Caco-2 (cell line): ENCODE results near the gene NKX1-1. TPM values are rescaled to one million over a fixed set of nuclear protein-coding genes. Genes with fewer than 3 reads are reported as not detected.

Source experiments
- BruUV-seq: library from RNA; stranded (reverse); fragments of 400-500 nt; replicated peaks from 2 replicates; lab custom pipeline; 2021; lab: Mats Ljungman, UMichigan
- CTCF ChIA-PET: fragments of 300-600 bp; sonication (Branson Sonifier 250); formaldehyde crosslinking; loops from one replicate; lab custom pipeline; 2022; ENCODE audit warnings: antibody characterized with exemption; lab: Charles Lee
- POLR2A ChIA-PET: fragments of 300-600 bp; sonication (Branson Sonifier 250); formaldehyde crosslinking; loops from one replicate; lab custom pipeline; 2022; ENCODE audit warnings: antibody characterized with exemption; lab: Charles Lee
- DNase-seq, 2 experiments: peaks; one replicate each; pipeline versions ENCODE4 v3.0.0 to v3.0.0-alpha.2; 2020 to 2022
- H3K27me3 ChIP-seq: replicated peaks from 2 replicates; pipeline ENCODE4 v1.6.0; 2011; ENCODE audit warnings: low read length; ENCODE audit not compliant: control insufficient read depth, insufficient read depth
- H3K36me3 ChIP-seq: 2 replicates; pipeline ENCODE4 v1.5.1; 2011; ENCODE audit warnings: low read length; ENCODE audit not compliant: control insufficient read depth, insufficient read depth
- H3K4me1 ChIP-seq: fragments of 250-450 bp; sonication (Bioruptor Pico); 2 replicates; pipeline ENCODE4 v1.5.1; 2020; ENCODE audit warnings: mild to moderate bottlenecking
- H3K4me3 ChIP-seq: 2 replicates; pipeline ENCODE4 v1.5.1; 2011; ENCODE audit warnings: low read depth, mild to moderate bottlenecking, control low read depth, low read length
- H3K9me3 ChIP-seq: fragments of 250-450 bp; sonication (Bioruptor Pico); 2 replicates; pipeline ENCODE4 v1.5.1; 2020; ENCODE audit warnings: mild to moderate bottlenecking, moderate library complexity
- H3K27ac Mint-ChIP-seq: one replicate; pipeline ENCODE4 v1.8.0; 2022; ENCODE audit warnings: mixed read lengths; ENCODE audit not compliant: unreplicated experiment
- H3K27me3 Mint-ChIP-seq: one replicate; pipeline ENCODE4 v1.8.0; 2022; ENCODE audit warnings: mixed read lengths; ENCODE audit not compliant: insufficient read depth, unreplicated experiment
- H3K36me3 Mint-ChIP-seq: one replicate; pipeline ENCODE4 v1.8.0; 2022; ENCODE audit warnings: mild to moderate bottlenecking, mixed read lengths; ENCODE audit not compliant: insufficient read depth, unreplicated experiment
- H3K4me1 Mint-ChIP-seq: one replicate; pipeline ENCODE4 v1.8.0; 2022; ENCODE audit warnings: low read depth, mixed read lengths; ENCODE audit not compliant: unreplicated experiment
- H3K4me3 Mint-ChIP-seq: one replicate; pipeline ENCODE4 v1.8.0; 2022; ENCODE audit warnings: mild to moderate bottlenecking, moderate library complexity, mixed read lengths; ENCODE audit not compliant: unreplicated experiment
- H3K9me3 Mint-ChIP-seq: one replicate; pipeline ENCODE4 v1.8.0; 2022; ENCODE audit warnings: mixed read lengths; ENCODE audit not compliant: unreplicated experiment
- intact Hi-C: fragments of 100-400 bp; cut with micrococcal nuclease; formaldehyde crosslinking; loops from one replicate; pipeline ENCODE4 v1.10.0; 2022; ENCODE audit not compliant: unreplicated experiment
- total RNA-seq: library from RNA; stranded (reverse); gene quantifications from 2 replicates; pipeline ENCODE4 v1.2.3, GENCODE V29; 2022
- TF ChIP-seq, protein P1 (sequence below), 2 experiments: fragments of 200-600 bp in 1 of 2; IDR thresholded peaks; 1 replicate in 1 of 2; 2 replicates in 1 of 2; pipeline versions ENCODE4 v1.5.1 to v1.8.0; 2011 to 2022; ENCODE audit warnings: antibody characterized with exemption in 1 of 2, control low read depth in 1 of 2, inconsistent platforms in 1 of 2, low read depth in 1 of 2, low read length in 1 of 2, mild to moderate bottlenecking in 1 of 2, moderate library complexity in 1 of 2; ENCODE audit not compliant: insufficient read depth in 1 of 2, severe bottlenecking in 1 of 2, unreplicated experiment in 1 of 2

Gene NKX1-1
- total RNA-seq, 1 experiment from 2014 or later = not detected

- Mint-ChIP-seq H3K4me1 (no peaks in the 10 kb centered on the region), H3K27me3 (no peaks in the 10 kb centered on the region), H3K4me3 (no peak overlapping the region), H3K9me3 (no peaks in the 10 kb centered on the region), H3K27ac (no peak overlapping the region), H3K36me3 (peaks cover 10% of the 10 kb centered on the region)
- peak; percentile 58 to 77 for DNase-seq
- H3K4me1 ChIP-seq = no peaks in the 10 kb centered on the region
- no peaks in the 10 kb centered on the region for H3K9me3 ChIP-seq
- intact Hi-C loops = loop anchor here (1.0 kb wide), 1 partner anchor 273 kb away; no protein-coding TSS in a partner anchor
- H3K27me3 ChIP-seq = no peaks in the 10 kb centered on the region
- H3K4me3 ChIP-seq = no peak overlapping the region
- TF ChIP-seq, protein P1, sequence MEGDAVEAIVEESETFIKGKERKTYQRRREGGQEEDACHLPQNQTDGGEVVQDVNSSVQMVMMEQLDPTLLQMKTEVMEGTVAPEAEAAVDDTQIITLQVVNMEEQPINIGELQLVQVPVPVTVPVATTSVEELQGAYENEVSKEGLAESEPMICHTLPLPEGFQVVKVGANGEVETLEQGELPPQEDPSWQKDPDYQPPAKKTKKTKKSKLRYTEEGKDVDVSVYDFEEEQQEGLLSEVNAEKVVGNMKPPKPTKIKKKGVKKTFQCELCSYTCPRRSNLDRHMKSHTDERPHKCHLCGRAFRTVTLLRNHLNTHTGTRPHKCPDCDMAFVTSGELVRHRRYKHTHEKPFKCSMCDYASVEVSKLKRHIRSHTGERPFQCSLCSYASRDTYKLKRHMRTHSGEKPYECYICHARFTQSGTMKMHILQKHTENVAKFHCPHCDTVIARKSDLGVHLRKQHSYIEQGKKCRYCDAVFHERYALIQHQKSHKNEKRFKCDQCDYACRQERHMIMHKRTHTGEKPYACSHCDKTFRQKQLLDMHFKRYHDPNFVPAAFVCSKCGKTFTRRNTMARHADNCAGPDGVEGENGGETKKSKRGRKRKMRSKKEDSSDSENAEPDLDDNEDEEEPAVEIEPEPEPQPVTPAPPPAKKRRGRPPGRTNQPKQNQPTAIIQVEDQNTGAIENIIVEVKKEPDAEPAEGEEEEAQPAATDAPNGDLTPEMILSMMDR (IDR thresholded peaks at IDR 0.05; ENCODE audit: insufficient read depth in 1 of 2, low read depth in 1 of 2, low read length in 1 of 2, severe bottlenecking in 1 of 2, unreplicated experiment in 1 of 2) = peak; percentile 70 to 84
- H3K36me3 ChIP-seq = no peaks in the 10 kb centered on the region
- no TSS peak for BruUV-seq
- ChIA-PET CTCF (interaction anchor here (0.6 to 1.1 kb wide), 8 partner anchors 9 to 1210 kb away, joined by 3 to 10 read pairs (median 3); no protein-coding TSS in a partner anchor), POLR2A (no interaction called here)
Observed at GRCh38 chr4:1356181-1356998, 49.9 kb downstream of the NKX1-1 start.

DNA sequence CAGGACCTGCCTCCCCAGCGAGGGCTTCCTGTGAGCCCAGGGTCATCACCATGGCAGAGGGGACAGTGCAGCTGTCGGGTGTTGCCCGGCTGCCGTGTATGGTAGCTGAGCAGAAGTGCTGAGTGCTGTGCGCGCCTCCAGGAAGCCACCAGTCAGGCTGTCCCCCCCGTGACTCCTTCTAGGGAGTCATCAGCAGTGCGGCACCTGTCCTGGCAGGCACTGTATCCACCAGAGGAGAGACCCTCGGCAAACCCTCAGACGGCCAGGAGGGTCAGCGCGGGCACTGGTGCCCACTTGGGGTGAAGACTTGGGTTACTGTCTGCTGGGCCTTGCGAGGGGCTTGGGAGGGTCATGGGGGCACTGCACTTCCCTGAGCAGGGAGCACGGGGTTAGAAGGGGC is 50.9 kb downstream of the NKX1-1 start:
- Mint-ChIP-seq H3K4me3 (no peak overlapping the region), H3K9me3 (no peaks in the 10 kb centered on the region), H3K27me3 (no peaks in the 10 kb centered on the region), H3K4me1 (no peaks in the 10 kb centered on the region), H3K27ac (no peak overlapping the region), H3K36me3 (peaks cover 6% of the 10 kb centered on the region)
- Histone ChIP-seq H3K9me3 (no peaks in the 10 kb centered on the region), H3K36me3 (no peaks in the 10 kb centered on the region), H3K27me3 (no peaks in the 10 kb centered on the region), H3K4me3 (no peak overlapping the region), H3K4me1 (no peaks in the 10 kb centered on the region)
- ChIA-PET POLR2A (no interaction called here), CTCF (interaction anchor here (1.1 kb wide), 1 partner anchor 8 kb away, joined by 3 read pairs; no protein-coding TSS in a partner anchor)
- BruUV-seq = no TSS peak
- intact Hi-C loops = no loop called here
- TF ChIP-seq, protein P1 (IDR thresholded peaks at IDR 0.05; ENCODE audit: insufficient read depth in 1 of 2, low read depth in 1 of 2, low read length in 1 of 2, severe bottlenecking in 1 of 2, unreplicated experiment in 1 of 2) = no peak
- DNase-seq = no peak

DNA sequence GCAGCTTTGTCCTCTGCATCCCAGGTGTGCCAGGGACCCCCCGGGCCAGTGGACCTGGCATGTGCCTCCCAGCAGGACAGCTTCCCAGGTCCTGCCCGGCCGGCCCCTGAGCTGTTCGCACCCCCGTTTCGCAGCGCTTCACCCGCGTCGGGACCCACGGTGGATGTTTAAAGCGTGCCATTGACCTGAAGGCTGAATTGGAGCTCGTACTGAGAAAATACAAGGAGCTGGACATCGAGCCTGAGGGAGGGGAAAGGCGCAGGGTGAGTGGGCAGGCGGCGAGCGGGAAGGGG is 51.3 kb downstream of the NKX1-1 start:
- no TSS peak for BruUV-seq
- CTCF ChIA-PET = interaction anchor here (1.2 kb wide), 1 partner anchor 111 kb away, joined by 3 read pairs; no protein-coding TSS in a partner anchor

More for the DNA sequence above, 51.3 kb downstream of the NKX1-1 start:
- H3K36me3 Mint-ChIP-seq = peaks cover 6% of the 10 kb centered on the region
- TF ChIP-seq, protein P1 (IDR thresholded peaks at IDR 0.05; ENCODE audit: insufficient read depth in 1 of 2, low read depth in 1 of 2, low read length in 1 of 2, severe bottlenecking in 1 of 2, unreplicated experiment in 1 of 2) = no peak
- H3K4me3 Mint-ChIP-seq = no peak overlapping the region
- H3K9me3 Mint-ChIP-seq = no peaks in the 10 kb centered on the region
- intact Hi-C loops = no loop called here
- Histone ChIP-seq H3K9me3 (no peaks in the 10 kb centered on the region), H3K36me3 (no peaks in the 10 kb centered on the region), H3K4me1 (no peaks in the 10 kb centered on the region), H3K4me3 (no peak overlapping the region), H3K27me3 (no peaks in the 10 kb centered on the region)
- POLR2A ChIA-PET = no interaction called here
- no peaks in the 10 kb centered on the region for H3K4me1 Mint-ChIP-seq
- no peak for DNase-seq
- no peaks in the 10 kb centered on the region for H3K27me3 Mint-ChIP-seq
- H3K27ac Mint-ChIP-seq = no peak overlapping the region
